ENCODE measurements around the gene ZFAND3.
"Not testable (repeated sequence)": the region's sequence is repeated elsewhere in the genome, so short reads cannot be mapped to it uniquely, and the experiment has no call there.

Gene ZFAND3

DNA sequence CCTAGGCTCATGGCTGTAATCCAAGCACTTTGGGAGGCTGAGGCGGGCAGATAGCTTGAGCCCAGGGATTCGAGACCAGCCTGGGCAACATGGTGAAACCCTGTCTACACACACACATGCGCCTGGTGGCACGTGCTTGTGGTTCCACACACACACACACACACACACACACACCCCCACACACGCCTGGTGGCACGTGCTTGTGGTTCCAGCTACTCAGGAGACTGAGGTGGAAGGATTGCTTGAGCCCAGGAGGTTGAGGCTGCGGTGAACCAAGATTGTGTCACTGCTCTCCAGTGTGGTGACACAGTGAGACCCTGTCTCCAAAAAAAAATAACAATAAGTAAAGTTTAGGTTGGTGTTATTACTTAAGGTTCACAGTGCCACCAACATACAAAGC lies 165.8 kb downstream of the ZFAND3 start:
- no peak for DNase-seq (ENCODE audit: extremely low read depth, low read depth)
- TF ChIP-seq, protein P1, sequence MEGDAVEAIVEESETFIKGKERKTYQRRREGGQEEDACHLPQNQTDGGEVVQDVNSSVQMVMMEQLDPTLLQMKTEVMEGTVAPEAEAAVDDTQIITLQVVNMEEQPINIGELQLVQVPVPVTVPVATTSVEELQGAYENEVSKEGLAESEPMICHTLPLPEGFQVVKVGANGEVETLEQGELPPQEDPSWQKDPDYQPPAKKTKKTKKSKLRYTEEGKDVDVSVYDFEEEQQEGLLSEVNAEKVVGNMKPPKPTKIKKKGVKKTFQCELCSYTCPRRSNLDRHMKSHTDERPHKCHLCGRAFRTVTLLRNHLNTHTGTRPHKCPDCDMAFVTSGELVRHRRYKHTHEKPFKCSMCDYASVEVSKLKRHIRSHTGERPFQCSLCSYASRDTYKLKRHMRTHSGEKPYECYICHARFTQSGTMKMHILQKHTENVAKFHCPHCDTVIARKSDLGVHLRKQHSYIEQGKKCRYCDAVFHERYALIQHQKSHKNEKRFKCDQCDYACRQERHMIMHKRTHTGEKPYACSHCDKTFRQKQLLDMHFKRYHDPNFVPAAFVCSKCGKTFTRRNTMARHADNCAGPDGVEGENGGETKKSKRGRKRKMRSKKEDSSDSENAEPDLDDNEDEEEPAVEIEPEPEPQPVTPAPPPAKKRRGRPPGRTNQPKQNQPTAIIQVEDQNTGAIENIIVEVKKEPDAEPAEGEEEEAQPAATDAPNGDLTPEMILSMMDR (IDR thresholded peaks at IDR 0.05; ENCODE audit: low read depth, low read length): no peak

DNA sequence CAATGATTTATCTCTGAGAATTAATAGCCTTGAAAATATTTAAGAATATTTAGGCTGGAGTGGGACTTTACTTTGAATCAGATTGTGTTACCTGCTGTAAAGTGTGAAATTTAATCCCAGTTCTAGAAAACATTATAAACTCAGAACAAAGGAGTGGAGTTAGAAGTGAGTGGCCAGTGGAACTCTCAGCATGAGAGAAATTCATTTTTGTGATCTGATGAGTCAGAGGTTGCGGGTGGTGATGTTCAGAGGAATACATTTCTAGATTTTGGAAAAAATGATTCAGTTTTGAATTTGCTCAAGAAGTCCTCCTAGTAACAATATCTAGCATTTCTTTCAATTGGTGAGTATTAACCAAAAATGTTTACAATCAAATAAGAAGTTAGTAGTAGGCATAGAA lies 167.5 kb downstream of the ZFAND3 start:
- no peak for DNase-seq (ENCODE audit: extremely low read depth, low read depth)
- TF ChIP-seq, protein P1 (IDR thresholded peaks at IDR 0.05; ENCODE audit: low read depth, low read length): no peak

DNA sequence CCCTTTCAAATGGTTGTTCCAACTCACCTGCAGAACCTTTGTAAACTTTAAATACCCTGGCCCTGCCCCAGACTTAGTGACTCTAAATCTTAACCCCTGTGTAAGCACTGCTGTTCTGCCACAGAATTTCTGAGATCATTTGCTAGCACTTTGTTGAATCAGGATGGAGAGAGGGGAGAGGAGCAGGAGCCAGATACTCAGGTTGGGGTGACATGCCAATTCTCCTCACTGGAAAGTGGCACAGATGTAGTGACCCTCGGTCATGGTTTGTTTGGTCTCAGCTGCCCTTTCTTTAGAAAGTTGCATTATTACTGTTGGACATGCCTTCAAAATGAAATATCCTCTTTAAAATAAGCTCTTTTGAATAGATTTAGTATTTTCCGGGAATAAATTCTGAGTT lies 168.0 kb downstream of the ZFAND3 start:
- TF ChIP-seq, protein P1 (IDR thresholded peaks at IDR 0.05; ENCODE audit: low read depth, low read length): no peak
- no peak for DNase-seq (ENCODE audit: extremely low read depth, low read depth)

DNA sequence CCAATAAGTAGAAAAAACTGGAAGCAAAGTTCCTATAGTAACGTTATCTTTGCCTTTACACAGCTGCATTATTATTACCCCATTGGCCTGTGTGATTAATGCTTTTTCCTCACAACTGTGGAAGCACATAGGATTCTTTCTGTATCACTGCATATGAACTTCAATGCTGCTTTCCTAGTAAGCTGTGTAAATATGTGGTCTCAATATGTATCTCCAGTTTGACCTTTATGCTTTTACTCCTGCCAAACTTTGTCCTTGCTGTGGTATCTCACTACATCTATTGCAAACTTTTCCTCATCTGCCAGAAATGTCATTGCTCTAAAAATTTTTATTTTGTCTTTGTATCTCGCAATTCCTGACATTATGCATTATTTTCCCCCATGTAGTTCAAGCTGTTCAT lies 168.6 kb downstream of the ZFAND3 start:
- DNase-seq (ENCODE audit: extremely low read depth, low read depth): no peak
- TF ChIP-seq, protein P1 (IDR thresholded peaks at IDR 0.05; ENCODE audit: low read depth, low read length): no peak

DNA sequence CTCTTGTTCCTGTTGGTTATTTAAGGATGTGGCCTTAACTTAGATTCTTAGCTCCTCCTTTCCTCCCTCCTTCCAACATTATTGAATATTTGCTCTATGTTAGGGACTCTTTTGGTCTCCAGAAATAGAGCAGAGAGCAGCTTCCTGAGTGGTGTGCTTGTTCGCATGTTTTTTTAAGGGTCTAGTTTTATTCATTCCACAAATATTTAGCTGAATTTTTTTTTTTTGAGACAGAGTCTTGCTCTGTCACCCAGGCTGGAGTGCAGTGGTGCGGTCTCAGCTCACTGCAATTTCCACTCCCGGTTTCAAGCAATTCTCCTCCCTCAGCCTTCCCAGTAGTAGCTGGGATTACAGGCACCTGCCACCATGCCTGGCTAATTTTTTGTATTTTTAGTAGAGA lies 169.2 kb downstream of the ZFAND3 start:
- TF ChIP-seq, protein P1 (IDR thresholded peaks at IDR 0.05; ENCODE audit: low read depth, low read length): no peak
- no peak for DNase-seq (ENCODE audit: extremely low read depth, low read depth)

DNA sequence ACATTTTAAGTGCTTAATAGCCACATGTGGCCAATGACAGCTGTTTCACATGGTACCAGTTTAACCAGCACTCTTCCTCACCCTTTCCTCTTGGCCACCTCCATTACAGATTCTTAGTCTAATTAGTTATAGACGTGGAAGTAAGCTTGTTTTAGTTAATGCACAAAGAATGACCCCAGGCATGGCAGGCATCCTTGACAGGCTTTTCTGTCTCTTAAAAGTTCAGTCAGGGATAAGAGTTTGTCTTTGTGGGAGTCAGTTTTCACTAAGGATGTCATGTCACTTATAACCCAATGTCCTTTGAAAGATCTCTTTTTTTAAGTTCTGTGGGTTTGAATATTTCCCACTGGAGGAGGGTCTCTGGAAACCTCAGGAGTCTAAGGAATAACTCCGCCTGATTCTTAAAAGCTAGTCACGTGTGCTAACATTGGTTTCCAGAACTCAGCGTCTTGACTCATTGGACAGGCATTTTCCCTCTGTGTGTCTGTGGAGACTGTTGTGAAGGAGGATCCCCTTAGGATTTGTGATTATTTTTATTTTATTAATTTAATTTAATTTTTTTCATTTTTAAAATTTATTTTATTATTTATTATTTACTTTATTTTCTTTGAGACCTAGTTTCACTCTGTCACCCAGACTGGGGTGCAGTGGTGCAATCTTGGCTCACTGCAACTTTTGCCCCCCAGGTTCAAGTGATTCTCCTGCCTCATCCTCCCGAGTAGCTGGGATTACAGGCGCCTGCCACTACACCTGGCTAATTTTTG lies 171.4 kb downstream of the ZFAND3 start:
- DNase-seq (ENCODE audit: extremely low read depth, low read depth): peak; percentile 28
- TF ChIP-seq, protein P1 (IDR thresholded peaks at IDR 0.05; ENCODE audit: low read depth, low read length): no peak

DNA sequence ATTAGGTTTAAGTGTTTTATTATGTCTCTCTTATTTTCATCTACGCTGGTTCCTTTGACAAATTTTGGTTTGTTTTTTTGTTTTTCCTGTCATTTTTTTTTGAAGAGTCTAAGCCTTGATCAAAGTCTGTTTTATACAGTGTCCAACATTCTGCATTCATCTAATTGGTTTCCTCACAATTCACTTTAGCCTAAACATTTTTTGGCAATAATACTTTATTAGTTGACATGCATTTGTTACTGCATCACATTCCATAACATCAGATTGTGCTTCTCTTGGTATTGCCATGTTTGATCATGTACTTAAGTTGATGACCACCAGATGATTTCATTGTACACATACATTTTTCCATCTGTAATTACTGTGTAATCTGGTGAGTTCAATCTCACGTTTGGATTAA lies 173.2 kb downstream of the ZFAND3 start:
- TF ChIP-seq, protein P1 (IDR thresholded peaks at IDR 0.05; ENCODE audit: low read depth, low read length): no peak
- DNase-seq (ENCODE audit: extremely low read depth, low read depth): no peak

DNA sequence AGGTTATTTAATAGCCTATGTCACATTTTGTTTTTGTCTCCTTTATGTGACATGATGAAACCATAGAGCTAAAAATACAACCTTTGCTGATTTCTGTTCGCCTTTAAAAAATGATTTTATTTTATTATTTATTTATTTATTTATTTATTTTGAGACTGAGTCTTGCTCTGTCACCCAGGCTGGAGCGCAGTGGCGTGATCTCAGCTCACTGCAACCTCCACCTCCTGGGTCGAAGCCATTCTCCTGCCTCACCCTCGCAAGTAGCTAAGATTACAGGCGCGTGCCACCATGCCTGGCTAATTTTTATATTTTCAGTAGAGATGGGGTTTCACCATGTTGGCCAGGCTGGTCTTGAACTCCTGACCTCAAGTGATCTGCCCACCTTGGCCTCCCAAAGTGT lies 173.7 kb downstream of the ZFAND3 start:
- not testable (repeated sequence) for DNase-seq (ENCODE audit: extremely low read depth, low read depth)

Data from AG09319 (cell line).